AG08396 (cell line): ENCODE data around the gene TAMALIN.

Experiments
- DNase-seq: peaks from one replicate; pipeline ENCODE4 v3.0.0; 2012; ENCODE audit warnings: low spot score, mixed read lengths

Gene TAMALIN

GRCh38 chr12:52037248-52037861 lies 30.6 kb downstream of the TAMALIN start:
- DNase-seq, result peak; percentile 68

- no peak for DNase-seq
Measured at GRCh38 chr12:52038447-52038846, 31.7 kb downstream of the TAMALIN start.

GRCh38 chr12:52041035-52041434 lies 34.3 kb downstream of the TAMALIN start:
- no peak for DNase-seq

GRCh38 chr12:52041695-52042123 lies 35.0 kb downstream of the TAMALIN start:
- peak; percentile 73 for DNase-seq

- no peak for DNase-seq
Measured at GRCh38 chr12:52042706-52043385, 36.1 kb downstream of the TAMALIN start.

- DNase-seq, result peak; percentile 62
Measured at GRCh38 chr12:52043386-52044212, 36.9 kb downstream of the TAMALIN start.

- peak; percentile 84 for DNase-seq
Measured at GRCh38 chr12:52044292-52044983, 37.7 kb downstream of the TAMALIN start.

- DNase-seq, result no peak
Measured at GRCh38 chr12:52045794-52046199, 39.1 kb downstream of the TAMALIN start.

- DNase-seq, result no peak
Measured at GRCh38 chr12:52046859-52047258, 40.1 kb downstream of the TAMALIN start.

- DNase-seq, result no peak
Measured at GRCh38 chr12:52049286-52049685, 42.5 kb downstream of the TAMALIN start.

- no peak for DNase-seq
Measured at GRCh38 chr12:52049688-52050087, 42.9 kb downstream of the TAMALIN start.

GRCh38 chr12:52050116-52050757 lies 43.5 kb downstream of the TAMALIN start:
- DNase-seq, result no peak

GRCh38 chr12:52050758-52051541 lies 44.2 kb downstream of the TAMALIN start, which contains the start of gene NR4A1:
NR4A1 (plus strand) TSS chr12:52051442; CDS start chr12:52054329, 2,887 bp downstream.
- DNase-seq, result peak; percentile 98

GRCh38 chr12:52052468-52053186 lies 45.9 kb downstream of the TAMALIN start:
- DNase-seq, result no peak

- no peak for DNase-seq
Measured at GRCh38 chr12:52053536-52054209, 46.9 kb downstream of the TAMALIN start.

GRCh38 chr12:52054231-52054832 lies 47.6 kb downstream of the TAMALIN start:
- DNase-seq, result no peak

- DNase-seq, result no peak
Measured at GRCh38 chr12:52054833-52055730, 48.3 kb downstream of the TAMALIN start.
